Measurements from ENCODE around the gene NDUFA11. TPM values are rescaled to one million over a fixed set of nuclear protein-coding genes. Genes with fewer than 3 reads are reported as not detected.
A peak's percentile ranks its signal among the peaks of the same experiment; 100 is the strongest.

Gene NDUFA11
- total and polyA plus RNA-seq, 2 of the 4 experiments (the other 2 are of a cell fraction), result 375 to 1,276 TPM

DNA sequence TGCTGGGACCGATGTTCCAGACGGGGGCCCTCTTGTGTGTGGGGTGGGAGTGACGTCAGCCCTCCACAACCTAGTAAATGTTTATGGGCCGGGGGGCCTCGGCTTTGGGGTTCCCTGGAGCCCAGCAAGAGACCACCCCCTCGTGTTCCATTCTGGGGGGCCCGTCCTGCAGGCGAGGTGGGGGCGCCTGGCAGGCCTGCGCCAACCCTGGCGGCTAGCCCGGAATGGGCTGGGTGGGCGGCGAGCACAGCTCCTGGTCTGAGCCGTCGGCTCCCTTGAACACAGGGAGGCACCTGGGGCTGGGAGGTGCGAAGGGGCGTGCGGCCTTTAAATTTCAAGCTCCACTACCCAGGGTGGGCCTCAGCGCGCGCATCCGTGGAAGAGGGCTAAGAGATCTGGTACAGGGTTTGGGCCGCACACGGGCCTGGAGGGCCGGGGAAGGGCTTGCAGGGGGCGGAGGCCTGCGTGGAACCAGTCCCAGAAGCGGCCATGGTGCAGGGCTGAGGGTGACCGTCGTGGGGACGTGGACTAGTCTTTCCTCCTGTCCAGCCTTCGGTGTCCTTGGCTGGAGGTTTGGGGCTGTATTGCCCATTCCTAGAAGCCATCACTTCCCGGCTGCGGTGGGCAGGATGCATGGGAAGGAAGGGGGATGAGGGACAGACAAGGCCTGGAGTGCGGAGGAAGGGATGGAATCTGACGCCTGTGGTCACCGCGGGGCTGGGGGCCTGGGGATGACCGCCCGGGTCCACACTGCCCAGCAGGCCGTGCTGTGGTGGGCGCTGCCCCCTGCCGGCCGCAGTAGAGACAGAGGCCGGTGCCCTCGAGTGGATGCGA is 11.4 kb downstream of the NDUFA11 start:
- H3K56ac ChIP-seq (ENCODE audit: extremely low read depth, insufficient read depth, low read length), result no peak overlapping the region

More for the DNA sequence above, 11.4 kb downstream of the NDUFA11 start:
- in situ Hi-C loops (cut with MboI; ENCODE audit: low sequenced_read_pairs), result loop anchor here (5.0 kb wide), 1 partner anchor 90 kb away; no protein-coding TSS in a partner anchor
- TF ChIP-seq BHLHE40 (IDR thresholded peaks at IDR 0.05; ENCODE audit: low read depth, low read length), result 0 out of 2 replicates have a peak, but pooled peaks have one; percentile 10
- TF ChIP-seq SMC3 (IDR thresholded peaks at IDR 0.05; ENCODE audit: low read depth, low read length), result peak; percentile 88
- peak; percentile 88 for TF ChIP-seq RAD21 (IDR thresholded peaks at IDR 0.05; ENCODE audit: low read length)
- no peak for TF ChIP-seq MAFK (IDR thresholded peaks at IDR 0.05; ENCODE audit: low read depth, low read length)
- TF ChIP-seq MAZ (IDR thresholded peaks at IDR 0.05; ENCODE audit: borderline replicate concordance, low read depth, low read length), result peak; percentile 68; the same call in 1 of the 2 replicates
- TF ChIP-seq, protein P1, sequence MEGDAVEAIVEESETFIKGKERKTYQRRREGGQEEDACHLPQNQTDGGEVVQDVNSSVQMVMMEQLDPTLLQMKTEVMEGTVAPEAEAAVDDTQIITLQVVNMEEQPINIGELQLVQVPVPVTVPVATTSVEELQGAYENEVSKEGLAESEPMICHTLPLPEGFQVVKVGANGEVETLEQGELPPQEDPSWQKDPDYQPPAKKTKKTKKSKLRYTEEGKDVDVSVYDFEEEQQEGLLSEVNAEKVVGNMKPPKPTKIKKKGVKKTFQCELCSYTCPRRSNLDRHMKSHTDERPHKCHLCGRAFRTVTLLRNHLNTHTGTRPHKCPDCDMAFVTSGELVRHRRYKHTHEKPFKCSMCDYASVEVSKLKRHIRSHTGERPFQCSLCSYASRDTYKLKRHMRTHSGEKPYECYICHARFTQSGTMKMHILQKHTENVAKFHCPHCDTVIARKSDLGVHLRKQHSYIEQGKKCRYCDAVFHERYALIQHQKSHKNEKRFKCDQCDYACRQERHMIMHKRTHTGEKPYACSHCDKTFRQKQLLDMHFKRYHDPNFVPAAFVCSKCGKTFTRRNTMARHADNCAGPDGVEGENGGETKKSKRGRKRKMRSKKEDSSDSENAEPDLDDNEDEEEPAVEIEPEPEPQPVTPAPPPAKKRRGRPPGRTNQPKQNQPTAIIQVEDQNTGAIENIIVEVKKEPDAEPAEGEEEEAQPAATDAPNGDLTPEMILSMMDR (conservative IDR thresholded peaks at IDR 0.05; ENCODE audit: low read depth, low read length), result peak; percentile 87
- no peaks in the 10 kb centered on the region for H3K27me3 ChIP-seq (ENCODE audit: control insufficient read depth, insufficient read depth, low read length)
- no peak overlapping the region for H2BK5ac ChIP-seq (ENCODE audit: low read depth, low read length, poor library complexity, severe bottlenecking)
- no peak overlapping the region for H3K9ac ChIP-seq (ENCODE audit: low read depth, low read length)
- H4K8ac ChIP-seq (ENCODE audit: low read depth in 2 of 2, low read length in 2 of 2), result peak overlapping the region in 1 of 2 experiments; percentile 71; a peak in 2 of 4 replicates
- H3K4me2 ChIP-seq (ENCODE audit: low read depth, low read length), result peak overlapping the region; percentile 69; the same call in 1 of the 2 replicates
- H2AK9ac ChIP-seq (replicated peaks; ENCODE audit: low read depth, low read length, poor library complexity), result peak overlapping the region; percentile 73
- H3K18ac ChIP-seq (ENCODE audit: low read depth, low read length), result no peak overlapping the region
- intact Hi-C loops (cut with micrococcal nuclease), result loop anchor here (1.0 to 5.0 kb wide), 4 partner anchors 65 to 131 kb away; no protein-coding TSS in a partner anchor
- peaks cover 20% of the 10 kb centered on the region; the same call in 1 of the 2 replicates for H3K36me3 ChIP-seq (ENCODE audit: control insufficient read depth, insufficient read depth, low read length)
- no TSS peak for BruUV-seq (replicated peaks)
- 0 out of 2 replicates have a peak overlapping the region, but pooled peaks have one; percentile 45 for H3K23ac ChIP-seq (ENCODE audit: low read depth, low read length)
- H3K27ac ChIP-seq (ENCODE audit: insufficient read depth, low read length), result no peak overlapping the region
- ATAC-seq (ENCODE audit: low read depth), result peak; percentile 80
- peak overlapping the region; percentile 27; the same call in 1 of the 2 replicates for H2BK120ac ChIP-seq (ENCODE audit: low read depth, low read length)
- peak overlapping the region; percentile 52 for H2AK5ac ChIP-seq (ENCODE audit: low read depth, low read length)
- WGBS, 2 experiments (ENCODE audit: extremely low coverage in 2 of 2, insufficient read length in 1 of 2), result 6% methylated on average over 15 of the region's 48 CpGs; no CpG with 5 or more reads in 1 of the 2 experiments
- peaks cover 19% of the 10 kb centered on the region for H3K4me1 ChIP-seq (ENCODE audit: control insufficient read depth, insufficient read depth, low read length)
- H2BK15ac ChIP-seq (ENCODE audit: low read depth, low read length), result no peak overlapping the region
- 0 out of 2 replicates have a peak, but pooled peaks cover 3% of the 10 kb centered on the region for H3K9me1 ChIP-seq (ENCODE audit: insufficient read depth, low read length)
- dilution Hi-C loops (cut with HindIII; ENCODE audit: low sequenced_read_pairs, unreplicated experiment), result no loop called here
- H3K4ac ChIP-seq (ENCODE audit: low read depth, low read length), result peak overlapping the region; percentile 79
- H4K20me1 ChIP-seq (ENCODE audit: insufficient read depth, low read length), result peaks cover 7% of the 10 kb centered on the region
- peak overlapping the region; percentile 16; the same call in 1 of the 2 replicates for H3K14ac ChIP-seq (replicated peaks; ENCODE audit: low read depth, low read length)
- CTCF ChIA-PET, result interaction anchor here (4.6 kb wide), 1 partner anchor 88 kb away, joined by 37 read pairs; the partner anchor contains the start of gene NRTN
- no peak overlapping the region for H3K4me3 ChIP-seq (ENCODE audit: insufficient read depth, low read depth, low read length)
- H4K91ac ChIP-seq (ENCODE audit: insufficient read depth, low read depth, low read length), result peak overlapping the region; percentile 3; the same call in 1 of the 2 replicates
- H2AFZ ChIP-seq (replicated peaks; ENCODE audit: low read length, poor library complexity), result peak overlapping the region; percentile 84
- DNase-seq, result peak; percentile 35
- no peaks in the 10 kb centered on the region; a peak in 1 of 4 replicates for H3K79me1 ChIP-seq (ENCODE audit: low read depth in 1 of 2, low read length in 2 of 2)
- peak overlapping the region; percentile 15; the same call in 1 of the 2 replicates for H4K5ac ChIP-seq (ENCODE audit: low read depth, low read length)
- POLR2A ChIA-PET (ENCODE audit: unreplicated experiment), result no interaction called here
- no peak overlapping the region for H2BK20ac ChIP-seq (ENCODE audit: low read depth, low read length)
- no peaks in the 10 kb centered on the region for H3K9me3 ChIP-seq (ENCODE audit: control insufficient read depth, insufficient read depth, low read length)
